Activated naive CD4-positive, alpha-beta T cell treated with Interleukin-2 at 50 U/mL for 16 hours (primary cell): ENCODE data around the gene PLXND1.
A peak's percentile ranks its signal among the peaks of the same experiment; 100 is the strongest.

Experiments used
- DNase-seq: peaks from one replicate; pipeline ENCODE4 v3.0.0-alpha.2; 2020

PLXND1 gene

DNA sequence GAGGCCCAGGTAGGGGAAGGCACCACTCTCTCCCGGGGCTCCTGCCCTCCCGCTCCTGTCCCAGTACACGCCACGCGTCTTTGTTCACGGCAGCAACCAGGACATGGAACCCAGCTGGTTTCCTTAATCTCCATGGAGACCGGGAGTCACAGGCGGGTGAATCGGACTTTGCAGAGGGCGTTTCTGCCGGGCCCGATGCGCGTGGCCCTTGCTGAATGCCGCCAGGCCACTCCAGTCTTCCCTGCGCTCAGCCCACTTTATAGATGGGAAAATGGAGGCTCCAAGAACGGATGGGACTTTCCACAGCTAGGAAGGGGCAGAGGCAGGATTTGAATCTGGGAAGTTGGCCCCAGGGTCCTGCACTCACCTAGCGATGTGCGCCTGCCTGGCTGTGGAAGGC lies 7.4 kb downstream of the PLXND1 start:
- no peak for DNase-seq

DNA sequence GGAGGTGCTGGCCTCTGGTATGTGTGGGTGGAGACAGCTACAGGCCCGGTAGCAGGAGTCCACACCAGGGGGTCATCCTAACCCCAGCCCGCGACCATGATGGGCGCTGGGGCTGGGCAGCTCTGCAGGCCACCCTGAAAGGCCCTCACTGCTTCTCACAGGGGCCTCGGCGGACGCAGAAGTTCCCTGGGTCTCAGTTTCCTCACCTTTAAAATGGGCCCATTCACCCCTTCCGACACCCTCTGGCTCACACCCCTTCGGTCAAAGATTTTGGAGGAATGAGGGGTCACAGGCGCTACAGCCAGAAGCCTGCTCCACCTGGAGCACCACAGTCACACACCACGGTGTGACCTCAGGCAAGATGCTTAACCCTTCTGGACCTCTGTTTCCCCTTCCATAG lies 8.0 kb downstream of the PLXND1 start:
- DNase-seq = no peak

DNA sequence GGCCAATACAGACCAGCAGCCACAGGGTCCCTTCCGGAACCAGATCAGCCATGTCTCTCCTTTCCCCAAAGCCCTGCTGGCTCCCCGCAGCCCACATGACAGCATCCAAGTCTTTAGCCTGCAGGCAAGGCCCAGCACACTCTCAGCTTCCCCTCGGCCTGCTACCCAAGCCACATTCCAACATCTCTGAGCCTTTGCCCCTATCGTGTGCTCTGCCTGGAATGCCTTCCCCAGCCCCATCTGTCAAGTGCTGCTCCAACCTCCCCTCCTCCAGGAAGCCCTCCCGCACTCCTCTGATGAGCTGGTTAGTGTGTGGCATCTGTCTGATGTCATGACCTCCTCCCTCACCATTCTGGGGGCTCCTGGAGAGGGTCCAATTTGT lies 8.5 kb downstream of the PLXND1 start:
- no peak for DNase-seq

DNA sequence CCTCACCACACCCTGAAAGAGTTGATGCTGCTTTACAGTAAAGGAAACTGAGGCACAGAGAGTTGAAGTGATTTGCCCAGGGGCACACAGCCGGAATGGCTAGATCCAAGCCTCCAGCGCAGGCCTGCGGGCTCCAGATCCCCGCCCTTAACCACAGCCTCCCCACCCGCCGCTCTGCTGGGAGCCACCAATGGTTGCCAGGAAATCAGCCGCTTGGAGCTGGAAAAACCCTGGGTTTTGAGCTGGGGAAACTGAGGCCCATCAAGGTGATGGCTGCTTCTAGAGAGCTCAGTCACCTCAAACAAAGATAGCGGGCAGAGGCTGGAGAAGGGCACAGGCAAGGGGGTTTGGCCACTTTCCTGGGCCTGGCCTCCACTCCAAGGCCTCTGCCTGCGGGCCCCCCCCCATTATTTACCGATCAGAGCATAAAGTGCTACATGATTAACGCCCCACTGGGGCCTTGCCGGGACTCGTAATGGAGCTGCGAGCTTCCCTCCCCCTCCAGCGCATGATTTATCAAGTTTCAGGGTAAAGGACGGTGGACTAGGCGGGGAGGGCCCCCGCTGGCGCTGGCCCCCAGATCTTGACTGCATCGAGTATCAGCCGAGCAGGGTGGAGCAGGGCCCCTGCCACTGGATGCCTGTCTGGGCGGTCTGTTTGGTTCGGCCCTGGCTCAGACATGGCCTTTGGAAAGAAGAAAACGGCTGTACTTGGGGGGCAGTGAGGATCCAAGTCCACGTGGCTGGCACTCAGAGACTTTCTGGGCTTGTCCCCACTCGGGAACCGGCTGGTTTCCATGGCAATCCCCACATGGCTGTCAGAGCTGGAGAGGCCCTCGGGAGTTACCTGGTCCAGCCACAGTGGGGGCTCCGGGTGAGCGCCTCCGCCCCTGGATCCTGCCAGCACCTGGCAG lies 9.1 kb downstream of the PLXND1 start:
- no peak for DNase-seq

DNA sequence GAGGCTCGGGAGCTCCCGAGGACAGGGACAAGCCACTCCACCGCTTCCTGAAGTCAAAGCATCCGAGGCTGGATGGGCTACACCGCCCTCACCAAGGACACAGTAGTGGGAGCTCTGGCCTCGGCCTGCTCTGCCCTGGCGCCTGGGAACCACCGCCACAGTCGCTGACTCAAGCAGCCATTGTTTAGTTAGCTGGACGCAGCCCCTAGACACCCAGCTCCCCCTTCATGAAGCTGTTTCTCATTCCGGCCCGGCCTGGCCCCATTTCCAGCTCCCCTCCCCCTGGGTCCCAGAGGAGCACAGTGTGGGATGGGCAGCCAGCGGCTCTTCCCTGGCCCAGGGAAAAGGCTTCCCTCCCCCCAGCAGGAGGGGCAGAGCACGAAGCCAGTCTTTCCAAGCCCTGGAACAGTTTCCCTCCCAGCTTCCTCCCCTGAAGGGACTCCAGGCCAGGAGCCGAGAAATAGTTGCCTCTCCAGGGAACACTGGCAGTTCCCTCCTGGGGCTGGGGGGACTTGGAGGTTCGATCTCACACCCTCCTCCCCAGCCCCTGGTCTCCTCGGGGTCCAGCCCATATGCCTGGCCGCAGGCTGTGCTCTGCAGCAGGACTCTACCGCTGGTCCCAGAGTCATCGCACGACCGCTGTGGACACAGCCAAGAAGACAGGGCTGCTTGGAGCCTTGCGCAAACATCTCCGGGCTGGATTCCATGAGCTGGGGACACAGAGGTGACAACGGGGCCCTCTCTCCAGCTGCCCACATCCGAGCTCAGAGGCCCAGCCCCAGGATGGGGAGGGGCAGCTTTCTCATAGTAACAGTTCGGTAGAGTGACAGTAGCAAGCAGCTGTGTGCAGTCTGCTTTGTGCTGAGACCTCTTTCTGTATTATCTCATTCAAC lies 10.0 kb downstream of the PLXND1 start:
- no peak for DNase-seq

DNA sequence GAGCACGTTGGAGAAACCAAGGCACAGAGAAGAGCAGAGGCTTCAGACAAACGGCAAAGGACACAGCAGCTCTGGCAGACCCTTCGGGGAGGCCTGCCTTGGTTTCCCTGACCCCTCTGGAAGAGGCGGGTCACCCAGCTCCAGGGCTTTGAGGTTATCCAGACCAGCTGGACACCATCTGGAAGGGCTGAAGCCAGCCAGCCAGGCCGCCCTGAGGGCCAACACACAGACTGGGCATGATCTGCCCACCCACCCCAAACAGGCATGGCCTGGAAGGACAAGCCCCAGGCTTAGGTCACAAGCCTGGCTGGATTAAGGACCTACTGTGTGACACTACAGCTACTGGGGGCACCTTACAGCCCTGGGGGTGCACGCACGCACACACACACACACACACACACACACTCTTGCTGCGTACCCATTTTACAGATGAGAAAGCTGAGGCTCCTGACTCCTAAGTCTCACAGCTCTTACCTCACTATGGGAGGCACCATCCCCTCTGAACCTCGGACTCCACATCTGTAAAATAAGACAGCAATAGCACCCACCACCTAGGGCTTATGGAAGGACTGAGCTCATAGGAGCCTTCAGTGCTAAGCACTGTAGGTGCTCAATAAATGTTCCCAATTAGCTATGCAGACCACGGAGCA lies 10.8 kb downstream of the PLXND1 start:
- DNase-seq = no peak

DNA sequence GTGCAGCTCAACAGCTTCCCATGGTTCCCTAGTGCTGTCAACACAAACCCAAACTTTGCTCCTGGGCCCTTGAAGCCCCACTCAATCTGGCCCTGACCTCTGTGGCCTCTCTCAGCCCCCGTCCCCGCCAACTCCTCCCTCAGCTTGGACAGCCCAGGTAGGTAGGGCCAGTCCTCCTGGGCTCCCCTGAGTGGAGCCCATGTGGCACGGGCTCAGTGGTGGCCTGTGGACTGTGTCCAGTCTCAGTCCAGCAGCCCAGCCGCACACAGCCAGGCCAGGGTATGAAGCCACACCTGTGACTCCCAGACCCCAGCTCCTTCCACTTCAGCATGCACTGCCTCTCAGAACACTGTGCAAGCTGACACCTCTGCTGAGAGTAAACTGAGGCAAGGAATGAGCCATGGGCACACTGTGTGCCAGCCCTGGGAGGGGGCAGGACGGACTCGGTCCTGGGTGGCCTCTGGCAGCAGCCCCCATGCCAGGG lies 11.5 kb downstream of the PLXND1 start:
- DNase-seq = no peak

DNA sequence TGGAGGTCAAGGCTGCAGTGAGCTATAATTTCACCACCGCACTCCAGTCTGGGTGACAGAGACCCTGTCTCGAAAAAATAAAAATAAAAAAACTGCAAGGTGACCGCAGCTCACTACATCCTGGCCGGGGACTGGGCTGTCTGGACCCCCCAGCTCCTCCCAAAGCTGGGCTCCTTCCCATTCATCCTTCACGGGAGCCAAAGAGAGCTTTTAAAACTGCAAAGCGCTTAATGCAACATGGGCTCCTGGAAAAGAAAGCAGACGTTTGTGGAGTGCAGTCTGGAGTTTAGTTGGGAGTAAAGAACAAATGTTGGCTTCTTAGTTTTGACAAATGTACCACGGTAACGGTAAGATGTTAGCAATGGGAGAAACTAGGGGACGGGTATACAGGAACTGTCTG lies 12.1 kb downstream of the PLXND1 start:
- no peak for DNase-seq

DNA sequence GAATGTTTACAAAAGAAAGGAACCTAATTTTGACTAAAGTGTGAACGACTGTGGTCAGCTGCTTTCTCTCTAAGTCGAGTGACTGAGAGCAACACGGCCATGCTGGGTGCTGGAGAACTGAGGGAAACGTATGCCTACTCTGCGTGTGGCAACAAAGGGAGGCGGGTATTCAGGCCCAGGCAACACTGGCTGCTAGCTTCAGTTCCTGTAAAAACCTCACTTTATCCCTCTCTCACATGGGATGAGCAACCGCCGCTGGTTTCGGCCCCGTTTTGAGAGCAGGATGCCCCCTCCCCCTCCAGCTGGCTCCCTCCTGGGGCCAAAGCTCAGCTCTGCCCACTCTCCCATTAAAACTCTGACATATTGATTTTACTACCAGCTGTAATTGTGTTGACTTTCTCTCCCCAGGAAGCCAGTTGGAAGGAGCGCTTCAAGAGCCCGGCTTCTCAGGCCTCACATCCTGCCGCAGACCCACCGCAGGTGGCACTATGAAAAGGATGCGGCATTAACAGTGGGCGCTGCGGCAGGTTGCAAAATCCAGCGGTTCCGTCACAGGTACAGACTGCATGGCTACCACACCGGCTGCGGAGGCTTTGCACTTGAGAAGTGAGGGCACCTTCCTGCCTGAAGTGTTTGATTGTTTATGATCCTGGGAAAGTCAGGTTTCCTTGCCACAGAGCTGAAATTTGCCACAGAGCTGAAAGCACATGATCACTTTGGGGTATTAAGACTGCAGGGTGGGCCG lies 12.7 kb downstream of the PLXND1 start:
- peak; percentile 63 for DNase-seq

DNA sequence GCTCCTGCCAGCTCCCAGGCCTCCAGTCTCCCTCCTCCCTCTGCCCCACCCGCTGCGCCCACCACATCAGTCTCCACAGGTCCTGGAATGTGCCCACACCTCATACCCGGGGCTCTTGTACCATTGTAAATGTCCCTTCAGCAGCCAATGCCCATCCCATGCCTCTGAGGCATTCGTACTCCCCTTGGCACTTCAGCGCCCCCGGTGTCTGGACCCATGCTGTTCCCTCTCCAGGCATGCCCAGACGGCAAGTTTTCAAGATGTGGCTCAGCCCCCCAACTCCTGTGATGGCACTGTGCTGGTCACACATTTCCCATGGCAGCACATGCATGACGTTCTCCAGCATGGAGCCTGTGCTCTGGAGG lies 13.3 kb downstream of the PLXND1 start:
- no peak for DNase-seq

DNA sequence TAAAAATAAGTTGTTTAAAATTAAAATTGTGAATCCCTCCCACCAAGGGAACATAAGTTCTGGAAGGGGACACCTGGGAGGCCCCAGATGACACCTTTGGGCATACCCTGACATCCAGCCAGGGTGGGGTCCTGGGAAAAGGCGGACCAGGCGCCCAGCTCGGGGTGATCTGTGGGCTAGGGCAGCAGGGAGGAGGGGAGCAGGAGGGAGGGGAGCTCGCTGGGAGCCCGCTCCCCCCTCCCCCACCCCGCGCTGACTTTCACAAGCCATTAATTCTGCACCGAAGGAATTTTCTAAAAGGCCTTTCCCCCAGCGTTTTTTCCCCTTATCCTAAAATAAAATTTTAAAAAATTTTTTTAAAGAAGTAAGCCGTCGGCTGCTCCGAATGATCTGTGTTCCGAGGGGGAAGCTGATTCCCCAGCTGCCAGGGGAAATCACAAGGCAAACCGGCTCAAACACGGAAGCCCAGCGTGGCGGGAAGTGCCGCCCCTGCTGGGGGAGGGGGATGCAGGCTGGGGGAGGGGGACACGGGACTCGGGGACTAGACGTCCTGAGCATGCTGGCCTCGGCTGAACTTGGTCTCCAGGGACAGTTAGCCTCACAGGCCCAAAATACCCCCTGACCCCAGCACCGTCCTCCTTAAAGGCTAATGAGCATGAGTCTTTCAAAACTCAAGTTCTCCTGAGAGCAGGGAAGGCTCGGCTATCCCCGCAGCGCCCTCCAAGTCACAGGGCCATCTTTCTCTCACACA lies 13.9 kb downstream of the PLXND1 start:
- DNase-seq = no peak

DNA sequence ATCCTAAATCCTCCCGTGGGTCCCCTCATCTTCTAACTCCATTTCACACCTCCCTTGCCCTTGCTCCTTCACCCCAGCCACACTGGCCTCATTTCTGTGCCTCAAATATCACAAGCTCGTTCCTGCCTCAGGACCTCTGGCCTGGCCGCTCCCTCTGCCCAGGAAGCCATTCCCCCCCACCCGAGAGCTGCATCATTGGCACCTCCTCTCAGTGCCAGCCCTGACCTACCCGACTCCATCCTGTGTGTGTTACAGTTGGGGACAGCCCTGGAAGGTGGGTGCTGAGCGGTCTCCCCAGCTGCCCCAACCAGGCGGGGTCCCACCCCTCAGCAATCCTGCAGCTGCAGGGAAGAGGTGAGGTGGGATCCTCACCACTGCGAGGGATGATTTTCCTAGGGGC lies 14.5 kb downstream of the PLXND1 start:
- DNase-seq = no peak

DNA sequence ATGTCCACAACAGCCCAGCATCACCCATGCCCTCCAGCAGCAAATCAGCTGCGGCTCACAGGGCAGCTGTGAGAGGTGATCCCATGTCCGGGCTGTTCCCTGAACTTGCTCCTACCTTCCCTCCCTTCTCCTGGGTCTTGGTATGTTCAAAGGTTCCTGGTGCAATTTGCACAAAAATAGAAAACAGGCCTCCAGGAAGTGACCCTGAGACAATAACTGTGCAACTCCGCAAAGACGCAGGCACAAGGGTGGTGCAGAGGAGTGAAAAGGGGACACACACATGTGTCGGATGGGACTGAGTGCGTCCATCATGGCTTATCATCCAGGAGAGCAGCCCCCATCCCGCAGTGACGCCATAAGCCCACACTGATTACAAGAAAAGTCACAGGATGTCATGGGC lies 16.3 kb downstream of the PLXND1 start:
- no peak for DNase-seq

DNA sequence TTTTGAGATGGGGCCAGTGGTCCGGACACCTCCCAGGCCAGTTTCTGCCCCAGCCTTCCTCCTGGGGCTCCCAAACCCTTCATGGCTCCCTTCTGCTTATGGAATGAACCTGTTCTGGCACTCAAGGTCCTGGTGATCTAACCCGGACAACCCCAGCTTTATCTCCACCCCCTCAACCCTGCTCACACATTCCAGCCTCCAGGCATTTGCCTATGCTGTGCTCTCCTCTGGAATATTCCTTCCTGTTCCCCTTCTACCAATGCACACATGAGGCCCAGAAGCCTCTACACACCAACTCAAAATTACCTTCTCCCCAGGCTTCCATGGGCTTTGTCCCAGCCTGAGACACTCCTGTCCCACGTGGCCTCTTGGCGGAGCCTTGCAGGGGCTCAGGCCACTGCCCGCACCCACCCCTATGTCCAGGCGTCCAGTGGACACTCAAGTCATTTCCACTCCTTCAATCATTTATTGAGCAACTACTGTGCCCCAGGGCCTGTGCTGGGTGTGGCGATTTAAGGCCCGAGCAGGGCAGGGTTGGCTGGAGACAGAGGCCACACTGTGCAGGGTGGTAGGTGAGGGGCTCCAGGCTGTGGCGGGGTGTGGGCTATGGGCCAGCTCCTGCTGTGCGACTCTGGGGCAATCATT lies 18.8 kb downstream of the PLXND1 start:
- no peak for DNase-seq

DNA sequence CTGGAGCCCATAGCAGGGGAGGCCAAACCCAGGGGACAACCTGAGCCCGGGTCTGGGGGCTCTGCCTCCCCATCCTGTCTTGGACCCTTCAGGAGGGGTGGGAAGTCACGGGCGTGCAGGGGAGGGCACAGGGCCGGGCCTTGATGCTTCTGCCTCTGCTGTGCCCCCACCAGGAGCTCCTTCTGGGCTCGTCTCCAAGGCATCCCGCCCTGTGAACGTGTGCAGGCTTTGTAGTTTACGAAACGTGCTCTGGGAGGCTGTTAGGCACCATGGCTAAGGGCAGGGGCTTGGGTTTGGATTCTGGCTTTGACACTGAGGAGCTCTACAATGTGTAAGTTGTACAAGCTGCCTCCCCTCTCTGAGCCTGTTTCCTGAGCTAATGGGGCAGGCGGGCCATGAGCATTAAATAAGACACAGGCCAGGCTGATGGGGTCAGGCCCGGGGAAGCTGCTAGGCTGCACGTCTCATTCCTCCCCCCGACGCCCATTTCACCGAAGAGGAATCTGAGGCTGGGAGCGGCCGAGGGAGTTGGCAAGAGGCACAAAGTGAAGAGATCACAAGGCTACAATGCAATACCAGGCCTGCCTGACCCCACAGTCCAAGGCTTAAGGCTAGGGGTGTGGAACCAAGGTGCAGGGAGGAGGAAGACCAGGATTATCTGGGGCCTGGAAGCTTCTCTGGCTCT lies 19.6 kb downstream of the PLXND1 start:
- DNase-seq = no peak

DNA sequence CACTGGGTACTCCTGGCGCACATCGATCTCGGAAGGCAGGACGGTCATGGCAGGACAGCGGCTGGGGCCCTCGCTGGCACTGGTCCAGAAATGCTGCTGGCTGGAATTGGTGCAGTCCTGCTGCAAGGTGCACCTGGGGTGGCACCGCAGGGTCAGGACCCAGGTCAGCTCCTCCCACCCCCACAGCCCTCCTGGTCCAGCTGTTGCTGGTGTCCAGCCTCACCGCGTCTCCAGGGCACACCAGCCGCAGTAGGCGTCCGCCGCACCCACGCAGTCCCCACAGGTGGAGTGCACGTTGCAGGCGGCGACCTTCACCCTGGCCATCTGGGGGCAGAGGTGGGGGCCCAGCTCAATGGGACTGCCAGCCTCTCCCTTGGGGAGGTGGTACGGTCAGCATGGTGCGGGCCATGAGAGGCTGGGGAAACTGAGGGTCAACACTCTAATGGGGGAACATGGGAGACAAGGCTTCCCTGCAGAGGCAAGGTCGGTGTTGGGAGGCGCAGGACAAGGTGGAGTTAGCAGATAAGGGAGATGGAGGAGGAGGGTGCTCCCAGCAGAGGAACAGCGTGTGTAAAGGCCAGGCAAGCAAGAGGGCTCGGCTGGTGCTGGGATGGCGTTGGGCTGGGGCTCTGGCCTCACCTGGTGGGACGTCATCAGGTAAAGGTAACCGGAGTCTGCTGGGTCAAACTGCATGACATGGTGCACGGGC lies 20.4 kb downstream of the PLXND1 start:
- no peak for DNase-seq

DNA sequence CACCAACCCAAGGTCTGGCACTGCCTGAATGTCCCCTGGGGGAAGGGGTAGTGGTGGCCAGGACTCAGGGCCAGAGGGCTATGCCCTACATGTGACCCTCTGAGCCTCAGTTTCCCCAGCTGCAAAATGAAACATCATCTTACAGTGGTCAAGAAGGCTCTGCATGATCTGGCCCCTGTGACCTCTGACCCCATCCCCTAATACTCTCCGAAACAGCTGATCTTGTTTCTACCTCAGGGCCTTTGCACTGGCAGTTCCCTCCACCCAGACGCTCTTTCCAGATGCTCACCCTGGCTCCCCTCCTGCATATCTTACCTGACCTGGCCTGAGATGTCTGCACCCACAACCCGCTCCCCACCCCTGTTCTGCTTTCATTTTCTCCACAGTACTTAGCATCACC lies 21.8 kb downstream of the PLXND1 start:
- DNase-seq = no peak

DNA sequence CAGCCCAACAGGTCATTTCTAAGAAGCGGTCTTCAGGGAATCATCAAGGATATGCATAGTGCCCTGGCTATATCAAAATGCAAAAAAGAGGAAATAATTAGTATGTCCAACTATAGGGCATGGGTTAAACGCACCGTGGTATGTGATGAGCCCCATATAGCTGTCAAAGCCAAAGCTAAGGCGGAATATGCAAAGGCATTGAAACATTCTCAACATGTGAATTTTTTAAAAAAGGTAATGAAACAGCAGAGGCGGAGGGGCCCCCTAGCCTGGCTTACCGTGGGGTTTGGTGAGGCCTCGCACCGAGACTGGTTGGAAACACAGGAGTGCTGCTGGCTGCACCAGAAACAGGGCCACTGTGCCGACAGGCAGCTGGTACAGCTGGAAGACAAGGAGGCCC lies 23.2 kb downstream of the PLXND1 start:
- DNase-seq = no peak

DNA sequence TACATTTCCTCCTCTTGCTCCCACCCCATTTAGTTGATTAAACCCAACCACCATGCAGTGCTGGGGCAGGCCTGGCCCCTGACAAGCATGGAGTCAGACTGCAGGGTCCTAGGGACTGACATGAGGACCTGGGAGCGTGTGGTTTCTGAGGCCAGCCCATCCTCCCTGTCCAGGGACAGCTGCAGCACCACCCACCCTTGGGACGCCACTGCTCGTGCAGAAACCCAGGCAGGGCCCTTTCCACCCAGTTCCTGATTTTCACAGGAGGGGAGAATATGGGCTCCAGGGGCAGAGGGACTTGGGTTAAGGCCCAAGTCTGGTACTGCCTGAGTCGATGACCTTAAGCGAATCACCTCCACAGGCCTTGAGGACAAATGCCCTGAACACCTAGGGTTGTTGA lies 23.7 kb downstream of the PLXND1 start:
- no peak for DNase-seq

DNA sequence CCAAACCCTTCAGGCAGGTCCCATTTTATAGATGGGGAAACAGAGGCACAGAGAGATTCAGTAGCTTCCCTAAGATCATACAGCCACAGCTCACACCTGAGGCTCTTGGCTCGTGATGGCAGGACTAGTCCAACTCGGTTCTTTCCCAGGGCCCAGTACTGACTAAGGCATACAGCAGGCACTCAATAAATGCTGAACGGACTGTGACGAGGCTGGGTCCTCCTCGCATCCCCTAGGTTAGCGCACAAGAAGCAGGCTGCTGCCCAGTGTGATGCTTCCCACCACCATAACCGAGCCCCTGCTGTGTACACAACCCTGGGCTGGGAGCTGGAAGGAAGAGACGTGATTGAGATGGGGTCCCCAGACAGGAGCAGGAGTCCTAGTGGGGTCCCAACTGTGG lies 24.9 kb downstream of the PLXND1 start:
- no peak for DNase-seq
